ENCODE data around the gene MYL9.

The MYL9 gene

GRCh38 chr20:36542516-36543183 is 1.3 kb downstream of the MYL9 start:
- Histone ChIP-seq H4K20me1 (ENCODE audit: insufficient read depth, low read length, poor library complexity, severe bottlenecking) (no peaks in the 10 kb centered on the region), H3K9me3 (ENCODE audit: insufficient read depth, low read depth, low read length) (no peaks in the 10 kb centered on the region), H3K9me2 (replicated peaks; ENCODE audit: low read depth, low read length) (no peaks in the 10 kb centered on the region), H3K4me2 (ENCODE audit: low read depth, low read length, poor library complexity, severe bottlenecking) (no peak overlapping the region), H3K79me2 (ENCODE audit: insufficient read depth, low read length) (no peaks in the 10 kb centered on the region), H3K27me3 (ENCODE audit: insufficient read depth, low read length, poor library complexity, severe bottlenecking) (no peaks in the 10 kb centered on the region), H3K4me3 (ENCODE audit: low read length, poor library complexity, severe bottlenecking) (no peak overlapping the region), H2AFZ (ENCODE audit: low read length) (no peak overlapping the region), H3F3A (ENCODE audit: low read depth) (no peaks in the 10 kb centered on the region), H3K9ac (ENCODE audit: low read depth, low read length, poor library complexity, severe bottlenecking) (no peak overlapping the region), H3K36me3 (ENCODE audit: insufficient read depth, low read length) (no peaks in the 10 kb centered on the region), H3K4me1 (ENCODE audit: insufficient read depth, low read length, poor library complexity, severe bottlenecking) (no peaks in the 10 kb centered on the region)
- TF ChIP-seq CTCF (conservative IDR thresholded peaks at IDR 0.05; ENCODE audit: low read length) = no peak
- TF ChIP-seq EZH2phosphoT487 (IDR thresholded peaks at IDR 0.05; ENCODE audit: borderline replicate concordance) = no peak

- Histone ChIP-seq H3K9ac (ENCODE audit: low read depth, low read length, poor library complexity, severe bottlenecking) (no peak overlapping the region), H2AFZ (ENCODE audit: low read length) (no peak overlapping the region), H3K4me3 (ENCODE audit: low read length, poor library complexity, severe bottlenecking) (no peak overlapping the region), H3K4me1 (ENCODE audit: insufficient read depth, low read length, poor library complexity, severe bottlenecking) (no peaks in the 10 kb centered on the region), H3K36me3 (ENCODE audit: insufficient read depth, low read length) (no peaks in the 10 kb centered on the region), H3K79me2 (ENCODE audit: insufficient read depth, low read length) (no peaks in the 10 kb centered on the region), H3K4me2 (ENCODE audit: low read depth, low read length, poor library complexity, severe bottlenecking) (no peak overlapping the region), H3F3A (ENCODE audit: low read depth) (no peaks in the 10 kb centered on the region), H4K20me1 (ENCODE audit: insufficient read depth, low read length, poor library complexity, severe bottlenecking) (no peaks in the 10 kb centered on the region), H3K9me3 (ENCODE audit: insufficient read depth, low read depth, low read length) (no peaks in the 10 kb centered on the region), H3K27me3 (ENCODE audit: insufficient read depth, low read length, poor library complexity, severe bottlenecking) (no peaks in the 10 kb centered on the region), H3K9me2 (replicated peaks; ENCODE audit: low read depth, low read length) (no peaks in the 10 kb centered on the region)
- TF ChIP-seq CTCF (conservative IDR thresholded peaks at IDR 0.05; ENCODE audit: low read length) (no peak), EZH2phosphoT487 (IDR thresholded peaks at IDR 0.05; ENCODE audit: borderline replicate concordance) (no peak)
These were observed 2.1 kb downstream of the MYL9 start for GRCh38 chr20:36543184-36544133.

DNA sequence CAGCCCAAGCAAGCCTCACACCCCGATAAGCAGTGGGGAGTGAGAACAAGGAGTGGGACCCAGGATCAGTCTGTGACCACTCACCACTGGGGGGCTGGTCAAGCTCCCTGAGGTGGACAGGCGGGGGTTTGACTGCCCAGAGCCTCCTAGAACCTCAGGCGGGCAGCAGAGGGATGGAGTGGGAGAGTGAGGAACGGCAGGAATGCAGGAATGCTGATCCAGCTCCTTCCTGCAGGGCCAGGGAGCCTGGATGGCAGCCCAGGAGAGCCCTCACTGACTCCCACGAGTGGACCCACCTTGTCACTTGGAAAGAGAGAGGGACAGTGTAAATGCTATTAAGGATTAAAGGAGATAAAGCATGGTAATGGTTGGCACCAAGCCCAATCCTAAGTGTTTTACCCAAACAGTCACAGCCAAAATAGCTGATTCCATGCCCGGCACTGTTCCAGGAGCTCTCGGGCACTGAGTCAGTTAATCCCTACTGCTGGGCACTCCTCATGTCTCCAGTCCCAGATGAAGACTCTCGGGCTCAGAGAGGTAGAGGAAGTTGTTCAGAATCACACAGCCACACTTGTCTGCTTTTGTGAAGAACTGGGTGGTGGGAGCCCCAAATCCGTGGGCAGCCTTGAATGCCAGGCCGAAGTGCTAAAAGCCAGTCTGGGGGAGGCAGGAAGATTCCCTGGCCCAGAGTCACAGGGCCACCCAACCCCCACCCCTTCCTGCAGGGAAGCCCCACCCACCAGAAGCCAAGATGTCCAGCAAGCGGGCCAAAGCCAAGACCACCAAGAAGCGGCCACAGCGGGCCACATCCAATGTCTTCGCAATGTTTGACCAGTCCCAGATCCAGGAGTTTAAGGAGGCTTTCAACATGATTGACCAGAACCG is 3.1 kb downstream of the MYL9 start:
- Histone ChIP-seq H3K9me2 (replicated peaks; ENCODE audit: low read depth, low read length) (no peaks in the 10 kb centered on the region), H3K79me2 (ENCODE audit: insufficient read depth, low read length) (no peaks in the 10 kb centered on the region), H3K4me3 (ENCODE audit: low read length, poor library complexity, severe bottlenecking) (no peak overlapping the region), H3K27me3 (ENCODE audit: insufficient read depth, low read length, poor library complexity, severe bottlenecking) (no peaks in the 10 kb centered on the region), H3F3A (ENCODE audit: low read depth) (no peaks in the 10 kb centered on the region), H3K4me1 (ENCODE audit: insufficient read depth, low read length, poor library complexity, severe bottlenecking) (no peaks in the 10 kb centered on the region), H4K20me1 (ENCODE audit: insufficient read depth, low read length, poor library complexity, severe bottlenecking) (no peaks in the 10 kb centered on the region), H2AFZ (ENCODE audit: low read length) (no peak overlapping the region), H3K9me3 (ENCODE audit: insufficient read depth, low read depth, low read length) (no peaks in the 10 kb centered on the region), H3K4me2 (ENCODE audit: low read depth, low read length, poor library complexity, severe bottlenecking) (no peak overlapping the region), H3K36me3 (ENCODE audit: insufficient read depth, low read length) (no peaks in the 10 kb centered on the region), H3K9ac (ENCODE audit: low read depth, low read length, poor library complexity, severe bottlenecking) (no peak overlapping the region)
- TF ChIP-seq EZH2phosphoT487 (IDR thresholded peaks at IDR 0.05; ENCODE audit: borderline replicate concordance) = no peak
- no peak for TF ChIP-seq CTCF (conservative IDR thresholded peaks at IDR 0.05; ENCODE audit: low read length)

Measured in Loucy (cell line).